ENCODE results near the gene MCHR2. TPM values are rescaled to one million over a fixed set of nuclear protein-coding genes. Genes with fewer than 3 reads are reported as not detected.

MCHR2 gene
- polyA plus RNA-seq, 1 donor (not counting 4 experiments of a cell fraction or from before 2014, with no cell fraction given), result not detected

- H3K4me2 ChIP-seq (ENCODE audit: control insufficient read depth, extremely low read depth, insufficient read depth, low read depth, low read length), result no peak overlapping the region
- H3K9ac ChIP-seq (ENCODE audit: control insufficient read depth, extremely low read depth, insufficient read depth, low read length), result no peak overlapping the region
- no peak for TF ChIP-seq CTCF (optimal IDR thresholded peaks at IDR 0.05 in 1 of 3, IDR thresholded peaks at IDR 0.05 in 1 of 3, conservative IDR thresholded peaks at IDR 0.05 in 1 of 3; ENCODE audit: extremely low read depth in 1 of 3, insufficient read depth in 2 of 3, low read length in 3 of 3)
- TF ChIP-seq EZH2 (IDR thresholded peaks at IDR 0.05; ENCODE audit: low read length), result no peak
- no peak for FAIRE-seq
- H3K4me3 ChIP-seq (ENCODE audit: control insufficient read depth in 2 of 3, extremely low read depth in 1 of 3, insufficient read depth in 2 of 3, low read depth in 1 of 3, low read length in 3 of 3), result no peak overlapping the region
- H4K20me1 ChIP-seq (ENCODE audit: control insufficient read depth, extremely low read depth, insufficient read depth, low read length), result no peaks in the 10 kb centered on the region
- H3K79me2 ChIP-seq (ENCODE audit: control insufficient read depth, insufficient read depth, low read length), result no peaks in the 10 kb centered on the region
- no peaks in the 10 kb centered on the region for H3K27me3 ChIP-seq (ENCODE audit: control insufficient read depth, extremely low read depth, insufficient read depth, low read length)
- H3K36me3 ChIP-seq (ENCODE audit: control insufficient read depth in 2 of 2, extremely low read depth in 1 of 2, insufficient read depth in 2 of 2, low read length in 2 of 2), result no peaks in the 10 kb centered on the region
- dilution Hi-C loops (cut with MboI; ENCODE audit: extremely low pct_ligation_motif_present, low sequenced_read_pairs), result no loop called here
- H2AFZ ChIP-seq (ENCODE audit: control insufficient read depth, low read length), result no peak overlapping the region
- H3K9me1 ChIP-seq (ENCODE audit: control insufficient read depth, extremely low read depth, insufficient read depth, low read length), result no peaks in the 10 kb centered on the region
- H3K27ac ChIP-seq (ENCODE audit: control insufficient read depth, insufficient read depth, low read length), result no peak overlapping the region
- no peak for DNase-seq (ENCODE audit: low read depth, low spot score)
- no peaks in the 10 kb centered on the region for H3K9me3 ChIP-seq (ENCODE audit: control insufficient read depth, low read depth, low read length)
- H3K4me1 ChIP-seq (ENCODE audit: control insufficient read depth, extremely low read depth, insufficient read depth, low read length), result no peaks in the 10 kb centered on the region
Observed at GRCh38 chr6:99979953-99980352, 14.1 kb downstream of the MCHR2 start.

GRCh38 chr6:99967052-99967451 is 27.0 kb downstream of the MCHR2 start:
- dilution Hi-C loops (cut with MboI; ENCODE audit: extremely low pct_ligation_motif_present, low sequenced_read_pairs), result no loop called here
- no peak for FAIRE-seq

More at GRCh38 chr6:99967052-99967451, 27.0 kb downstream of the MCHR2 start:
- Histone ChIP-seq H3K9me1 (ENCODE audit: control insufficient read depth, extremely low read depth, insufficient read depth, low read length) (no peaks in the 10 kb centered on the region), H3K4me1 (ENCODE audit: control insufficient read depth, extremely low read depth, insufficient read depth, low read length) (no peaks in the 10 kb centered on the region), H4K20me1 (ENCODE audit: control insufficient read depth, extremely low read depth, insufficient read depth, low read length) (no peaks in the 10 kb centered on the region), H3K27me3 (ENCODE audit: control insufficient read depth, extremely low read depth, insufficient read depth, low read length) (no peaks in the 10 kb centered on the region), H3K4me2 (ENCODE audit: control insufficient read depth, extremely low read depth, insufficient read depth, low read depth, low read length) (no peak overlapping the region), H3K36me3 (ENCODE audit: control insufficient read depth in 2 of 2, extremely low read depth in 1 of 2, insufficient read depth in 2 of 2, low read length in 2 of 2) (no peaks in the 10 kb centered on the region), H3K4me3 (ENCODE audit: control insufficient read depth in 2 of 3, extremely low read depth in 1 of 3, insufficient read depth in 2 of 3, low read depth in 1 of 3, low read length in 3 of 3) (no peak overlapping the region), H3K9me3 (ENCODE audit: control insufficient read depth, low read depth, low read length) (no peaks in the 10 kb centered on the region), H2AFZ (ENCODE audit: control insufficient read depth, low read length) (no peak overlapping the region), H3K9ac (ENCODE audit: control insufficient read depth, extremely low read depth, insufficient read depth, low read length) (no peak overlapping the region), H3K27ac (ENCODE audit: control insufficient read depth, insufficient read depth, low read length) (no peak overlapping the region), H3K79me2 (ENCODE audit: control insufficient read depth, insufficient read depth, low read length) (no peaks in the 10 kb centered on the region)
- TF ChIP-seq CTCF (optimal IDR thresholded peaks at IDR 0.05 in 1 of 3, IDR thresholded peaks at IDR 0.05 in 1 of 3, conservative IDR thresholded peaks at IDR 0.05 in 1 of 3; ENCODE audit: extremely low read depth in 1 of 3, insufficient read depth in 2 of 3, low read length in 3 of 3) (no peak), EZH2 (IDR thresholded peaks at IDR 0.05; ENCODE audit: low read length) (no peak)
- DNase-seq (ENCODE audit: low read depth, low spot score), result no peak

Measured in keratinocyte (primary cell).